HG03378 (cell line): ENCODE data around the gene NANOS3.
"Not testable (repeated sequence)": the region's sequence is repeated elsewhere in the genome, so short reads cannot be mapped to it uniquely, and the experiment has no call there.

Source experiments
- ATAC-seq: cut with Tn5 transposase; IDR thresholded peaks from one replicate; pipeline ENCODE4 v1.9.1; 2021; ENCODE audit warnings: mild to moderate bottlenecking, moderate library complexity; ENCODE audit not compliant: unreplicated experiment

NANOS3 gene

DNA sequence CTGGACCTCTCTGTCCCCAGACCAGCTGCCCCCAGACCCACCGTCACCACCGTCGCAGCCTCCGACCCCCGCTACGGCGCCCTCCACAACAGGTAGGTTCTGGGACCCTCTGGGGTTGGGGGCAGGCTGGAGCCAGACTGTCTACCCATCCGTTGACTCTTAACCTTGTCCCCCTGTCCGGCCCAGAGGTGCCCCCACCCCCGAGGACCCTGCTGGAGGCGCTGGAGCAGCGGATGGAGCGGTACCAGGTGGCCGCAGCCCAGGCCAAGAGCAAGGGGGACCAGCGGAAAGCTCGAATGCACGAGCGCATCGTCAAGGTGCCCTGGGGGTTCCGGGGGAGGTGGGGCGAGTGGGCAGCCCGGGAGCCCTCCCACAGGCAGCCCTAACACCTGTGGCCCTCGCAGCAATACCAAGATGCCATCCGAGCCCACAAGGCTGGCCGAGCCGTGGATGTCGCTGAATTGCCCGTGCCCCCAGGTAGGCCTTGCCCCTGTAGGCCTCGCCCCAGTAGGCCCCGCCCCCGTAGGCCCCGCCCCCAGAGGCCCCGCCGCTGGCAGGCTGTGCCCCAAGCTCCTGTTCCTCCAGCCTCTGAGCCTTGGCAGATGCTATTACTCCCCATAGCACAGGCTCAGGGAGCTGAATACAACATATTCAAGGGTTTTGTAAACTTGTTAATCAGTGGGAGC lies 41.9 kb downstream of the NANOS3 start:
- no peak for ATAC-seq

DNA sequence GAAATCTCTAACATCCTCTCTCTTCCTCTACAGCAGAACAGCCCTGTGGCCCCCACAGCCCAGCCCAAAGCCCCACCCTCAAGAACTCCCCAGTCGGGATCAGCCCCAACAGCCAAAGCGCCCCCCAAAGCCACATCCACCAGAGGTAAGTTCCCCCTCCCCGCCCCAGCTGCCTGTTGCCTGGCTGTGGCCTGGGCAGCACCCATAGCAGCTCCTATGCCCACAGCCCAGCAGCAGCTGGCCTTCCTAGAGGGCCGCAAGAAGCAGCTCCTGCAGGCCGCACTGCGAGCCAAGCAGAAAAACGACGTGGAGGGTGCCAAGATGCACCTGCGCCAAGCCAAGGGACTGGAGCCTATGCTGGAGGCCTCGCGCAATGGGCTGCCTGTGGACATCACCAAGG lies 43.6 kb downstream of the NANOS3 start:
- no peak for ATAC-seq

- no peak for ATAC-seq
Observed at GRCh38 chr19:13920940-13921747, 44.2 kb downstream of the NANOS3 start.

- not testable (repeated sequence) for ATAC-seq
Observed at GRCh38 chr19:13922118-13922517, 45.2 kb downstream of the NANOS3 start.

DNA sequence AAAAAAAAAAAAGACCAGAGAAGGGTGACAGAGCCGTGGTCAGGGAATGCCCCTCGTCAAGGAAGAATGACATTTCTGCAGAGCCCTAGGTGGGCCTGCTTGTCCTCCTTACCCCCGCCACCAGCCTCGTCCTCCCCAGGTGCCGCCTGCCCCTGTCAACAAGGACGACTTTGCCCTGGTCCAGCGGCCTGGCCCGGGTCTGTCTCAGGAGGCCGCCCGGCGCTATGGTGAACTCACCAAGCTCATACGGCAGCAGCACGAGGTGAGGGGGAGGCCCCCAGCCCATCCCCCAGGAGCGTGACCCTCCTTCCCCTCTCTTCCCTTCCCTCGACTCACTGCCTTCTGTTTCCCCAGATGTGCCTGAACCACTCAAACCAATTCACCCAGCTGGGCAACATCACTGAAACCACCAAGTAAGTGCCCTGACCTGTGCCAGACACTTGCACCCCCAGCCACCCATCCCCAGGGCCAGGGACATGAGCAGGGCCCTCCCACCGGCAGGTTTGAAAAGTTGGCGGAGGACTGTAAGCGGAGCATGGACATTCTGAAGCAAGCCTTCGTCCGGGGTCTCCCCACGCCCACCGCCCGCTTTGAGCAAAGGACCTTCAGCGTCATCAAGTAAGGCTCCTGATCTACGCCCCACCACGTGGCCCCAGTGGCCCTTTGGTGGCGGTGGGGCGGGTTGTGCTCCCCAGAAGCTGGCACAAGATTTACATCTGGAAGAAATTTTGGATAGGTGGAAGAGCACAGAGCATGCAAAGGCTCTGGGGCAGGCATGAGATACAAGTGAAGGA lies 46.5 kb downstream of the NANOS3 start:
- ATAC-seq: no peak

DNA sequence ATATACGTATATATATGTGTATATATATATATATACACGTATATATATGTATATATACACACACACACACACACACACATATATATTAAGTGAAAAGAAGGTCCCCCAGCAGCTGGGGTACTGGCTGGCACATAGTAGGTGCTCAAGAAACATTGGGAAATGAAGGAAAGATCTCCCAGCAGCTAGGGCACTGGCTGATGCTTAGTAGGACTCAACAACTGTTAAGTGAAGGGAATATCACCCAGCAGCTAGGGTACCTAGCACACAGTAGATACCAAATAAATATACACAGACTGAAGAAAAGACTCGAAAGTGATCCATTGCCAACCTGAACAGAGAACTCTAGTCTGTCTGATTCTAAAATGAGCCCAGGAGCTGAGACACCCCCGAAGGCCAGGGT lies 49.1 kb downstream of the NANOS3 start:
- ATAC-seq: no peak

DNA sequence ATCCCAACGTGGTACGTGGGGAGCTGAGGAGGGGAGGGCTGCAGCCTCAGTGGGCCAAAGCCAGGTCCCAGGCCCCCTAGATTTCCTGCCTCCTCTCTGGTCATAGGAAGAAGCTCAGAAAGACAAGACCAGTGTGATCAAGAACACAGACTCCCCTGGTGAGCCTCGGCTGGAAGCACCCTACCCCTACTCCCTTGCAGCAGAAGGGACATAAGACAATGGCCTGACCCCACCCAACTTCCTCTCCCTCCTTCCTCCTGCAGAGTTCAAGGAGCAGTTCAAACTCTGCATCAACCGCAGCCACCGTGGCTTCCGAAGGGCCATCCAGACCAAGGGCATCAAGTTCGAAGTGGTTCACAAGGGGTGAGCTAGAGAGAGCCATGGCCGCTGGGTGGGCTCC lies 49.8 kb downstream of the NANOS3 start:
- ATAC-seq: no peak

GRCh38 chr19:13929340-13929739 lies 52.4 kb downstream of the NANOS3 start:
- no peak for ATAC-seq

- no peak for ATAC-seq
Observed at GRCh38 chr19:13929956-13930355, 53.0 kb downstream of the NANOS3 start.
